CD14-positive monocyte (primary cell): Measurements from ENCODE around the gene MEGF9. TPM values are rescaled to one million over a fixed set of nuclear protein-coding genes. Genes with fewer than 3 reads are reported as not detected.

ENCODE experiments used
- DNase-seq, 3 donors: peaks; one replicate each; pipeline ENCODE4 v3.0.0-alpha.2; 2011 to 2022
- H2AFZ ChIP-seq: 2 replicates; pipeline ENCODE4 v1.6.0; 2012; ENCODE audit warnings: mild to moderate bottlenecking, low read depth, low read length, inconsistent platforms; ENCODE audit not compliant: insufficient read depth, poor library complexity, severe bottlenecking
- H3K27ac ChIP-seq, 2 donors: 1 replicate in 1 of 2; 2 replicates in 1 of 2; pipeline ENCODE4 v1.5.1; 2012 to 2013; ENCODE audit warnings: low read length in 2 of 2, control low read depth in 1 of 2, inconsistent platforms in 1 of 2, low read depth in 1 of 2, mild to moderate bottlenecking in 1 of 2
- H3K27me3 ChIP-seq, 2 donors: one replicate each; pipeline versions ENCODE4 v1.6.0 to v1.6.1; 2011 to 2013; ENCODE audit warnings: low read length in 2 of 2; ENCODE audit not compliant: control insufficient read depth in 2 of 2, insufficient read depth in 2 of 2
- H3K36me3 ChIP-seq, 2 donors: replicated peaks in 1 of 2; 1 replicate in 1 of 2; 2 replicates in 1 of 2; pipeline versions ENCODE4 v1.5.1 to v1.6.1; 2012 to 2013; ENCODE audit warnings: low read length in 2 of 2, control low read depth in 1 of 2, inconsistent platforms in 1 of 2, mild to moderate bottlenecking in 1 of 2; ENCODE audit not compliant: insufficient read depth in 2 of 2, control insufficient read depth in 1 of 2
- H3K4me1 ChIP-seq, 2 donors: 1 replicate in 1 of 2; 2 replicates in 1 of 2; pipeline versions ENCODE4 v1.5.1 to v1.6.1; 2012 to 2013; ENCODE audit warnings: low read length in 2 of 2, control low read depth in 1 of 2, inconsistent platforms in 1 of 2, mild to moderate bottlenecking in 1 of 2, moderate library complexity in 1 of 2; ENCODE audit not compliant: insufficient read depth in 2 of 2, control insufficient read depth in 1 of 2
- H3K4me2 ChIP-seq: replicated peaks from 2 replicates; pipeline ENCODE3; 2012; ENCODE audit warnings: low read length, moderate library complexity, mild to moderate bottlenecking; ENCODE audit not compliant: poor library complexity, severe bottlenecking; ENCODE audit errors: extremely low read depth
- H3K4me3 ChIP-seq, 3 experiments: fragments of 200-600 bp in 1 of 3; sonication (generic) in 1 of 3; replicated peaks in 1 of 3; 1 replicate in 2 of 3; 2 replicates in 1 of 3; pipeline ENCODE4 v1.5.1; 2011 to 2013; ENCODE audit warnings: low read length in 3 of 3, mild to moderate bottlenecking in 3 of 3, control low read depth in 2 of 3, low read depth in 2 of 3, inconsistent platforms in 1 of 3, moderate library complexity in 1 of 3
- H3K79me2 ChIP-seq: 2 replicates; pipeline ENCODE4 v1.6.0; 2012; ENCODE audit warnings: mild to moderate bottlenecking, control low read depth, inconsistent platforms, low read length, moderate library complexity; ENCODE audit not compliant: insufficient read depth
- H3K9ac ChIP-seq: 2 replicates; pipeline ENCODE4 v1.6.0; 2017; ENCODE audit warnings: low read length, mild to moderate bottlenecking; ENCODE audit not compliant: insufficient read depth, poor library complexity, severe bottlenecking
- H3K9me3 ChIP-seq, 2 donors: replicated peaks in 1 of 2; 1 replicate in 1 of 2; 2 replicates in 1 of 2; pipeline versions ENCODE4 v1.5.1 to v1.6.1; 2012 to 2013; ENCODE audit warnings: low read length in 2 of 2, control low read depth in 1 of 2; ENCODE audit not compliant: control insufficient read depth in 1 of 2, insufficient read depth in 1 of 2
- H4K20me1 ChIP-seq: 2 replicates; pipeline ENCODE4 v1.6.0; 2012; ENCODE audit warnings: mild to moderate bottlenecking, low read length, control low read depth, moderate library complexity; ENCODE audit not compliant: insufficient read depth
- H3K27ac Mint-ChIP-seq, 7 donors: one replicate each; pipeline ENCODE4 v1.8.0; 2020; ENCODE audit warnings: mild to moderate bottlenecking in 7 of 7, mixed read lengths in 7 of 7, moderate library complexity in 6 of 7, inconsistent platforms in 2 of 7
- H3K27me3 Mint-ChIP-seq, 3 donors: one replicate each; pipeline ENCODE4 v1.8.0; 2021 to 2022; ENCODE audit warnings: low read depth in 3 of 3, mild to moderate bottlenecking in 3 of 3, mixed read lengths in 3 of 3, moderate library complexity in 3 of 3, inconsistent platforms in 1 of 3
- H3K36me3 Mint-ChIP-seq, 2 donors: one replicate each; pipeline ENCODE4 v1.8.0; 2020; ENCODE audit warnings: mixed read lengths in 2 of 2, inconsistent platforms in 1 of 2, mild to moderate bottlenecking in 1 of 2
- H3K4me1 Mint-ChIP-seq: one replicate; pipeline ENCODE4 v1.8.0; 2020; ENCODE audit warnings: mild to moderate bottlenecking, mixed read lengths
- H3K4me3 Mint-ChIP-seq, 2 donors: one replicate each; pipeline ENCODE4 v1.8.0; 2020; ENCODE audit warnings: mild to moderate bottlenecking in 2 of 2, mixed read lengths in 2 of 2, moderate library complexity in 1 of 2
- H3K9me3 Mint-ChIP-seq, 7 donors: one replicate each; pipeline ENCODE4 v1.8.0; 2020 to 2022; ENCODE audit warnings: mixed read lengths in 7 of 7, mild to moderate bottlenecking in 6 of 7, moderate library complexity in 6 of 7, inconsistent platforms in 2 of 7
- WGBS: methylation state at CpG from one replicate; pipeline ENCODE4 v1.1.5; 2013; ENCODE audit warnings: missing lambda C conversion rate; ENCODE audit not compliant: insufficient coverage; 5-methylcytosine and 5-hydroxymethylcytosine counted together
- intact Hi-C, 2 donors: fragments of 100-400 bp; cut with micrococcal nuclease; formaldehyde crosslinking; loops; one replicate each; pipeline versions ENCODE4 v1.15.0 to v1.15.1; 2023
- polyA plus RNA-seq, 3 donors: library from polyadenylated mRNA; depleted of rRNA in 1 of 3; unstranded in 2 of 3; stranded (reverse) in 1 of 3; fragments of 300-500 nt in 2 of 3; fragments of >200 nt in 1 of 3; fragmentation: Illumina TruSeq in 2 of 3; gene quantifications; 1 replicate in 2 of 3; 2 replicates in 1 of 3; pipeline ENCODE4 v1.2.3, GENCODE V29; 2012 to 2021
- TF ChIP-seq, protein P1 (sequence below): fragments of 200-600 bp; IDR thresholded peaks from one replicate; pipeline ENCODE4 v1.8.0; 2022; ENCODE audit warnings: antibody characterized with exemption, mild to moderate bottlenecking

MEGF9 gene
- polyA plus RNA-seq, 3 donors, result 45.0 to 92.8 (median 89.7) TPM

DNA sequence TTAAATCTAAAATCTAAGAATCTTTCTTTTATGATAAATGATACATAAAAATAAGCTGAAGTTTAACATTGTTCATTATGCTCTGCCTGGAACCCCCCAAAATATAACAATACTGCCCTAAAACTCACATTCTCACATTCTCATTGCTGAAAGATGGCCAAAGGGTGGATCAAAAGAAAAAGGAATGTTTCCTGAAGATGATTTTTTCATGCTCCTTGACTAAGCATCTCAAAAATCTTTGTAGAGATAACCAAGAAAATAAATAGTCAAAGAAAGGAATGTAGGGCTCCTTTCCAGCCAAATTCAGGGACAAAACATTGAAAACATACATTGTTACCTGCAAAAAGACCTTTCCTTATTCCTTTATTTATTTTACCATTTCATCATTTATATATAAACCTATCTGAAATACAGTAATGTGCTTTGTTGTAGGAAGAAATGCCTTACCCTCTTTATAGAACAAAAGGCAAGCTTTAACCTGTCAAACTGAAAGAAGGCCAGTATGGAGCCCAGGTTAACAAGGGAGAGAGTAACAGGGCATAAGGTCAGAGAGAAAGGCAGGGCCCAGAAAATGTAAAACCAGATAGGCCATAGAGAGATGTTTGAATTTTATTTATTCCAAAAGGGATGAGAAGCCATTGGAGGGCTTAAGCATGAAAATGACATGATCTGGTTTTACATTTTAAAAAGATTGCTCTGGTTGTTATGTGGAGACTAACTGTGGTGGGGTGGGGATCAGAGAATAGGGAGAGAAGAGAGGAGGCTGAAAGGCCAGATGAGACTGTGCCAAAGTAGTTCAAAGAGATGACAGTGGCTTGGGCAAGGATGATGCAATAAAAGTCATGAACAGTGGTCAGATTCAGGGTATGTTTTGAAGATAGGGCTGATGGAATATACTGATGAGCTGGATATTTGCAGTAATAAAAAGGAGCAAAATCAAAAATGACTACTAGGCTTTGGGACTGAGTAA lies 97.0 kb downstream of the MEGF9 start:
- no peak for DNase-seq
- H3K27ac Mint-ChIP-seq, result peak overlapping the region in 6 of 7 donors; percentile 17 to 79 (median 38)
- Histone ChIP-seq H3K27me3 (no peaks in the 10 kb centered on the region), H4K20me1 (peaks cover 99% of the 10 kb centered on the region), H3K27ac (peak overlapping the region in 1 of 2 donors; percentile 57), H3K4me3 (no peak overlapping the region), H3K4me1 (no peaks in the 10 kb centered on the region), H3K79me2 (peaks cover 90% of the 10 kb centered on the region), H3K9me3 (no peaks in the 10 kb centered on the region), H2AFZ (no peak overlapping the region), H3K9ac (no peak overlapping the region), H3K4me2 (no peak overlapping the region), H3K36me3 (peaks cover 82 to 96% of the 10 kb centered on the region in 2 donors)
- H3K27me3 Mint-ChIP-seq, result no peaks in the 10 kb centered on the region
- H3K4me3 Mint-ChIP-seq, result no peak overlapping the region
- peaks cover 13% of the 10 kb centered on the region for H3K4me1 Mint-ChIP-seq
- peaks cover 60 to 79% of the 10 kb centered on the region in 2 donors for H3K36me3 Mint-ChIP-seq
- TF ChIP-seq, protein P1, sequence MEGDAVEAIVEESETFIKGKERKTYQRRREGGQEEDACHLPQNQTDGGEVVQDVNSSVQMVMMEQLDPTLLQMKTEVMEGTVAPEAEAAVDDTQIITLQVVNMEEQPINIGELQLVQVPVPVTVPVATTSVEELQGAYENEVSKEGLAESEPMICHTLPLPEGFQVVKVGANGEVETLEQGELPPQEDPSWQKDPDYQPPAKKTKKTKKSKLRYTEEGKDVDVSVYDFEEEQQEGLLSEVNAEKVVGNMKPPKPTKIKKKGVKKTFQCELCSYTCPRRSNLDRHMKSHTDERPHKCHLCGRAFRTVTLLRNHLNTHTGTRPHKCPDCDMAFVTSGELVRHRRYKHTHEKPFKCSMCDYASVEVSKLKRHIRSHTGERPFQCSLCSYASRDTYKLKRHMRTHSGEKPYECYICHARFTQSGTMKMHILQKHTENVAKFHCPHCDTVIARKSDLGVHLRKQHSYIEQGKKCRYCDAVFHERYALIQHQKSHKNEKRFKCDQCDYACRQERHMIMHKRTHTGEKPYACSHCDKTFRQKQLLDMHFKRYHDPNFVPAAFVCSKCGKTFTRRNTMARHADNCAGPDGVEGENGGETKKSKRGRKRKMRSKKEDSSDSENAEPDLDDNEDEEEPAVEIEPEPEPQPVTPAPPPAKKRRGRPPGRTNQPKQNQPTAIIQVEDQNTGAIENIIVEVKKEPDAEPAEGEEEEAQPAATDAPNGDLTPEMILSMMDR, result no peak
- intact Hi-C loops, result no loop called here
- no peaks in the 10 kb centered on the region for H3K9me3 Mint-ChIP-seq

DNA sequence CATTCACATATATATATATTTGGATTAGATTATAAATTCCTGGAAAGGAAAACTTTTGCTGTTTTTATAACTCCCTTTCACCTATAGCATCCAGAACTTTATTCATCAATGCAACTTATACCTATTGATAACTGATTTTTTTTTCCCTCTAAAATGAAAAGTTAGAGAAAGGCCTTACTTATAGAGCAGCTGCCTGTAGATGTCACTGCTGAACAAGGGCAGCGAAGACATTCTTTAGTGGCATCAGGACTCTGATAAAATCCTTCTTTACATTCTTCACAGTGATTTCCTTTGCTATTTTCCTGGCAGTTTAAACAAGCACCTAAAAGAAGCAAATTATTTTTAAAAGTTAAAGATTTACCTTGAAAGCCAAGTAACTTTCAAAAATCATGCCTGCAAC lies 102.1 kb downstream of the MEGF9 start:
- Histone ChIP-seq H4K20me1 (peaks cover 98% of the 10 kb centered on the region), H3K4me2 (no peak overlapping the region), H3K9ac (no peak overlapping the region), H3K36me3 (peaks cover 86 to 97% of the 10 kb centered on the region in 2 donors), H3K4me1 (no peaks in the 10 kb centered on the region), H3K4me3 (no peak overlapping the region), H3K79me2 (peaks cover 77% of the 10 kb centered on the region), H3K27ac (no peak overlapping the region), H2AFZ (no peak overlapping the region), H3K9me3 (no peaks in the 10 kb centered on the region), H3K27me3 (no peaks in the 10 kb centered on the region)
- no peaks in the 10 kb centered on the region for H3K4me1 Mint-ChIP-seq
- H3K4me3 Mint-ChIP-seq, result no peak overlapping the region
- peaks cover 58 to 74% of the 10 kb centered on the region in 2 donors for H3K36me3 Mint-ChIP-seq
- no peaks in the 10 kb centered on the region for H3K27me3 Mint-ChIP-seq
- no peaks in the 10 kb centered on the region for H3K9me3 Mint-ChIP-seq
- WGBS, result no CpG with 5 or more reads among the region's 1 CpG
- intact Hi-C loops, result no loop called here
- DNase-seq, result no peak
- peak overlapping the region in 1 of 7 donors; percentile 21 for H3K27ac Mint-ChIP-seq
- TF ChIP-seq, protein P1, result no peak
